HUES64 (cell line): ENCODE results near the gene HDAC1.

ENCODE experiments used
- H3K27ac ChIP-seq: 2 replicates; pipeline ENCODE4 v1.7.0; 2013; ENCODE audit warnings: low read depth, low read length, inconsistent platforms
- H3K27me3 ChIP-seq: 2 replicates; pipeline ENCODE4 v1.6.1; 2013; ENCODE audit warnings: mild to moderate bottlenecking, low read length; ENCODE audit not compliant: insufficient read depth
- H3K36me3 ChIP-seq: 2 replicates; pipeline ENCODE4 v1.6.1; 2013; ENCODE audit warnings: mild to moderate bottlenecking, low read length; ENCODE audit not compliant: insufficient read depth
- H3K4me1 ChIP-seq: 2 replicates; pipeline ENCODE4 v1.6.1; 2013; ENCODE audit warnings: mild to moderate bottlenecking, low read length, moderate library complexity; ENCODE audit not compliant: insufficient read depth
- H3K4me3 ChIP-seq: 2 replicates; pipeline ENCODE4 v1.5.1; 2013; ENCODE audit warnings: mild to moderate bottlenecking, low read length, moderate library complexity
- H3K9ac ChIP-seq: 2 replicates; pipeline ENCODE4 v1.6.1; 2013; ENCODE audit warnings: mild to moderate bottlenecking, low read depth, low read length
- H3K9me3 ChIP-seq: 2 replicates; pipeline ENCODE4 v1.6.1; 2013; ENCODE audit warnings: low read depth, low read length; ENCODE audit not compliant: insufficient read depth
- WGBS: fragments of 150-250, 120-280 bp; methylation state at CpG from one replicate; pipeline ENCODE4 v1.1.7; 2013; ENCODE audit warnings: missing lambda C conversion rate; 5-methylcytosine and 5-hydroxymethylcytosine counted together

HDAC1 gene

GRCh38 chr1:32305310-32305709, 13.4 kb downstream of the HDAC1 start:
- H3K36me3 ChIP-seq: peaks cover 51% of the 10 kb centered on the region
- H3K9me3 ChIP-seq: peaks cover 5% of the 10 kb centered on the region; the same call in 1 of the 2 replicates
- no peak overlapping the region for H3K27ac ChIP-seq
- H3K9ac ChIP-seq: no peak overlapping the region
- WGBS: 97% methylated on average over 2 of the region's 2 CpGs
- no peak overlapping the region for H3K4me3 ChIP-seq
- H3K27me3 ChIP-seq: no peaks in the 10 kb centered on the region
- no peaks in the 10 kb centered on the region for H3K4me1 ChIP-seq

- no peak overlapping the region for H3K4me3 ChIP-seq
- H3K27ac ChIP-seq: no peak overlapping the region
- no peak overlapping the region for H3K9ac ChIP-seq
- 94% methylated on average over 2 of the region's 2 CpGs for WGBS
- H3K9me3 ChIP-seq: peaks cover 5% of the 10 kb centered on the region; the same call in 1 of the 2 replicates
- peaks cover 45% of the 10 kb centered on the region for H3K36me3 ChIP-seq
- H3K4me1 ChIP-seq: no peaks in the 10 kb centered on the region
- H3K27me3 ChIP-seq: no peaks in the 10 kb centered on the region
These were observed 15.4 kb downstream of the HDAC1 start for GRCh38 chr1:32307324-32307723.

- H3K4me1 ChIP-seq: no peaks in the 10 kb centered on the region
These were observed 18.1 kb downstream of the HDAC1 start for GRCh38 chr1:32309960-32310359.

GRCh38 chr1:32311709-32312393, 20.0 kb downstream of the HDAC1 start:
- H3K36me3 ChIP-seq: peaks cover 12% of the 10 kb centered on the region
- no peak overlapping the region for H3K4me3 ChIP-seq
- H3K4me1 ChIP-seq: no peaks in the 10 kb centered on the region
- H3K9ac ChIP-seq: no peak overlapping the region
- no peaks in the 10 kb centered on the region for H3K27me3 ChIP-seq
- no peak overlapping the region for H3K27ac ChIP-seq
- WGBS: 92% methylated on average over 2 of the region's 2 CpGs
- H3K9me3 ChIP-seq: no peaks in the 10 kb centered on the region

More at GRCh38 chr1:32309960-32310359, 18.1 kb downstream of the HDAC1 start:
- Histone ChIP-seq H3K27ac (no peak overlapping the region), H3K9ac (no peak overlapping the region), H3K9me3 (peaks cover 4% of the 10 kb centered on the region; the same call in 1 of the 2 replicates), H3K27me3 (no peaks in the 10 kb centered on the region), H3K4me3 (no peak overlapping the region), H3K36me3 (peaks cover 25% of the 10 kb centered on the region)
- WGBS: 91% methylated on average over 1 of the region's 1 CpG

GRCh38 chr1:32316903-32317277, 25.0 kb downstream of the HDAC1 start:
- H3K4me1 ChIP-seq: no peaks in the 10 kb centered on the region
- H3K36me3 ChIP-seq: peaks cover 43% of the 10 kb centered on the region
- H3K27me3 ChIP-seq: no peaks in the 10 kb centered on the region
- no peak overlapping the region for H3K27ac ChIP-seq
- H3K9me3 ChIP-seq: no peaks in the 10 kb centered on the region
- H3K9ac ChIP-seq: no peak overlapping the region
- WGBS: 93% methylated on average over 3 of the region's 3 CpGs
- no peak overlapping the region for H3K4me3 ChIP-seq

- no peak overlapping the region for H3K27ac ChIP-seq
- 94% methylated on average over 10 of the region's 10 CpGs for WGBS
- no peaks in the 10 kb centered on the region for H3K4me1 ChIP-seq
- peaks cover 49% of the 10 kb centered on the region for H3K36me3 ChIP-seq
- no peaks in the 10 kb centered on the region for H3K27me3 ChIP-seq
- H3K9ac ChIP-seq: no peak overlapping the region
- H3K4me3 ChIP-seq: no peak overlapping the region
- no peaks in the 10 kb centered on the region for H3K9me3 ChIP-seq
These were observed 26.4 kb downstream of the HDAC1 start for GRCh38 chr1:32318127-32318869.

GRCh38 chr1:32321712-32322291, 29.9 kb downstream of the HDAC1 start:
- no peaks in the 10 kb centered on the region for H3K9me3 ChIP-seq
- no peak overlapping the region for H3K9ac ChIP-seq
- no peak overlapping the region for H3K27ac ChIP-seq
- H3K4me3 ChIP-seq: no peak overlapping the region
- WGBS: 92% methylated on average over 5 of the region's 5 CpGs
- peaks cover 69% of the 10 kb centered on the region for H3K36me3 ChIP-seq
- H3K27me3 ChIP-seq: no peaks in the 10 kb centered on the region
- no peaks in the 10 kb centered on the region for H3K4me1 ChIP-seq

- H3K36me3 ChIP-seq: peaks cover 87% of the 10 kb centered on the region
- no peak overlapping the region for H3K9ac ChIP-seq
- no peaks in the 10 kb centered on the region for H3K4me1 ChIP-seq
- no peak overlapping the region for H3K27ac ChIP-seq
- no peak overlapping the region for H3K4me3 ChIP-seq
- H3K9me3 ChIP-seq: no peaks in the 10 kb centered on the region
- H3K27me3 ChIP-seq: no peaks in the 10 kb centered on the region
- WGBS: 94% methylated on average over 11 of the region's 11 CpGs
These were observed 35.3 kb downstream of the HDAC1 start for GRCh38 chr1:32327204-32327603.

GRCh38 chr1:32329931-32330466, 38.1 kb downstream of the HDAC1 start:
- Histone ChIP-seq H3K4me1 (peaks cover 14% of the 10 kb centered on the region), H3K9me3 (no peaks in the 10 kb centered on the region), H3K36me3 (peaks cover 95% of the 10 kb centered on the region), H3K27ac (no peak overlapping the region), H3K4me3 (no peak overlapping the region), H3K9ac (no peak overlapping the region), H3K27me3 (no peaks in the 10 kb centered on the region)
- 93% methylated on average over 4 of the region's 4 CpGs for WGBS

GRCh38 chr1:32330558-32331151, 38.8 kb downstream of the HDAC1 start:
- H3K4me1 ChIP-seq: peaks cover 14% of the 10 kb centered on the region
- H3K4me3 ChIP-seq: no peak overlapping the region
- H3K9ac ChIP-seq: no peak overlapping the region
- H3K27ac ChIP-seq: no peak overlapping the region
- no peaks in the 10 kb centered on the region for H3K27me3 ChIP-seq
- no peaks in the 10 kb centered on the region for H3K9me3 ChIP-seq
- peaks cover 90% of the 10 kb centered on the region for H3K36me3 ChIP-seq
- WGBS: 95% methylated on average over 12 of the region's 12 CpGs

- H3K4me3 ChIP-seq: no peak overlapping the region
- H3K27me3 ChIP-seq: peaks cover 2% of the 10 kb centered on the region
- 96% methylated on average over 12 of the region's 12 CpGs for WGBS
- no peak overlapping the region for H3K9ac ChIP-seq
- H3K27ac ChIP-seq: no peak overlapping the region
- peaks cover 83% of the 10 kb centered on the region for H3K36me3 ChIP-seq
- H3K4me1 ChIP-seq: peaks cover 14% of the 10 kb centered on the region
- no peaks in the 10 kb centered on the region for H3K9me3 ChIP-seq
These were observed 39.7 kb downstream of the HDAC1 start for GRCh38 chr1:32331549-32331948.
